ENCODE results near the gene TEX2. TPM values are rescaled to one million over a fixed set of nuclear protein-coding genes. Genes with fewer than 3 reads are reported as not detected.

Gene TEX2
- total and polyA plus RNA-seq, 2 experiments from 2014 or later, result 7.5 to 17.7 TPM

- Mint-ChIP-seq H3K36me3 (ENCODE audit: low read depth) (peaks cover 18% of the 10 kb centered on the region; the same call in 2 of the 3 replicates), H3K4me3 (no peak overlapping the region), H3K27ac (peak overlapping the region; percentile 24; the same call in 1 of the 2 replicates), H3K4me1 (peaks cover 21% of the 10 kb centered on the region), H3K9me3 (no peaks in the 10 kb centered on the region; the same call in 2 of the 3 replicates), H3K27me3 (ENCODE audit: insufficient read depth, low read depth, poor library complexity) (peaks cover 2% of the 10 kb centered on the region)
- no peaks in the 10 kb centered on the region; the same call in 1 of the 2 replicates for H4K20me1 ChIP-seq (replicated peaks; ENCODE audit: insufficient read depth)
- H2AFZ ChIP-seq, result no peak overlapping the region
- H3K9me2 ChIP-seq (ENCODE audit: insufficient read depth), result no peaks in the 10 kb centered on the region; the same call in 1 of the 2 replicates
- peak; percentile 57 for DNase-seq (ENCODE audit: low spot score)
- H3K4me1 ChIP-seq (ENCODE audit: insufficient read depth), result peaks cover 17% of the 10 kb centered on the region
- TF ChIP-seq ZNF331 (CRISPR knock-in tag; IDR thresholded peaks at IDR 0.05; ENCODE audit: low read depth) (no peak), CREB1 (CRISPR knock-in tag; IDR thresholded peaks at IDR 0.05; ENCODE audit: low read depth) (no peak), EZH2 (IDR thresholded peaks at IDR 0.05; ENCODE audit: low read depth, unreplicated experiment) (no peak), ZNF462 (CRISPR knock-in tag; IDR thresholded peaks at IDR 0.05) (no peak), ETS1 (IDR thresholded peaks at IDR 0.05) (no peak), JUNB (IDR thresholded peaks at IDR 0.05; ENCODE audit: unreplicated experiment) (no peak), CTCF (conservative IDR thresholded peaks at IDR 0.05; ENCODE audit: low read depth in 2 of 2) (peak; percentile 7 to 63; a peak in 2 of 4 replicates)
- no peak overlapping the region for H3K4me3 ChIP-seq
- H3K27ac ChIP-seq (ENCODE audit: low read depth), result peak overlapping the region; percentile 71
- ATAC-seq, result peak; percentile 99
- no peaks in the 10 kb centered on the region for H3F3A ChIP-seq (replicated peaks; ENCODE audit: low read depth)
- H3K79me2 ChIP-seq (replicated peaks; ENCODE audit: insufficient read depth), result peaks cover 37% of the 10 kb centered on the region
- H3K27me3 ChIP-seq (ENCODE audit: insufficient read depth), result no peaks in the 10 kb centered on the region
- H3K4me2 ChIP-seq, result peak overlapping the region; percentile 41; the same call in 1 of the 2 replicates
- 0 out of 2 replicates have a peak, but pooled peaks cover 6% of the 10 kb centered on the region for H3K36me3 ChIP-seq (ENCODE audit: insufficient read depth)
Measured at GRCh38 chr17:64216338-64217248, 46.5 kb downstream of the TEX2 start.
